ENCODE results near the gene ATP6V1B1. TPM values are rescaled to one million over a fixed set of nuclear protein-coding genes. Genes with fewer than 3 reads are reported as not detected.

Gene ATP6V1B1
- total RNA-seq, 1 experiment from 2014 or later, result not detected

- TF ChIP-seq ZSCAN18 (CRISPR knock-in tag; IDR thresholded peaks at IDR 0.05) (no peak), SP1 (CRISPR knock-in tag; conservative IDR thresholded peaks at IDR 0.05) (no peak), MXD4 (CRISPR knock-in tag; IDR thresholded peaks at IDR 0.05; ENCODE audit: borderline replicate concordance) (no peak), NR3C1 (CRISPR knock-in tag; conservative IDR thresholded peaks at IDR 0.05; ENCODE audit: low read depth) (no peak)
Observed at GRCh38 chr2:70943205-70943871, 7.6 kb downstream of the ATP6V1B1 start (continued).

- Mint-ChIP-seq H3K4me3 (no peak overlapping the region), H3K4me1 (peaks cover 26% of the 10 kb centered on the region), H3K27me3 (ENCODE audit: low read depth) (peaks cover 84% of the 10 kb centered on the region), H3K9me3 (no peaks in the 10 kb centered on the region), H3K36me3 (no peaks in the 10 kb centered on the region), H3K27ac (no peak overlapping the region)
- ChIA-PET CTCF (interaction anchor here (0.7 to 8.0 kb wide), 6 partner anchors 19 to 479 kb away, joined by 3 to 159 read pairs (median 6); partner anchors contain the start of gene ADD2), POLR2A (interaction anchor here (0.5 to 0.7 kb wide), 2 partner anchors 29 to 113 kb away, joined by 3 to 6 read pairs; no protein-coding TSS in a partner anchor)
- no peak for ATAC-seq
- TF ChIP-seq FOXP4 (CRISPR knock-in tag; IDR thresholded peaks at IDR 0.05) (no peak), CDX4 (CRISPR knock-in tag; IDR thresholded peaks at IDR 0.05; ENCODE audit: borderline replicate concordance) (no peak)
- DNase-seq (ENCODE audit: low spot score), result no peak
Observed at GRCh38 chr2:70944111-70944690, 8.5 kb downstream of the ATP6V1B1 start.

- H3K9me3 Mint-ChIP-seq, result no peaks in the 10 kb centered on the region
- ChIA-PET POLR2A (no interaction called here), CTCF (interaction anchor here (0.9 to 8.0 kb wide), 14 partner anchors 10 to 260 kb away, joined by 3 to 159 read pairs (median 14); partner anchors contain the start of genes ATP6V1B1 and FIGLA)
- DNase-seq (ENCODE audit: low spot score) (peak; percentile 81), ATAC-seq (peak; percentile 52)
- peaks cover 63% of the 10 kb centered on the region for H3K27me3 Mint-ChIP-seq (ENCODE audit: low read depth)
- H3K27ac Mint-ChIP-seq, result no peak overlapping the region
- TF ChIP-seq IRF2 (CRISPR knock-in tag; IDR thresholded peaks at IDR 0.05; ENCODE audit: borderline replicate concordance, low read depth) (no peak), FOXP1 (CRISPR knock-in tag; IDR thresholded peaks at IDR 0.05; ENCODE audit: borderline replicate concordance) (no peak), SP1 (CRISPR knock-in tag; conservative IDR thresholded peaks at IDR 0.05) (no peak), ZNF281 (CRISPR knock-in tag; IDR thresholded peaks at IDR 0.05) (no peak), ZNF138 (CRISPR knock-in tag; conservative IDR thresholded peaks at IDR 0.05) (no peak), ZNF121 (CRISPR knock-in tag; IDR thresholded peaks at IDR 0.05) (no peak), ATF6 (CRISPR knock-in tag; IDR thresholded peaks at IDR 0.05) (no peak), CTCF (IDR thresholded peaks at IDR 0.05) (peak; percentile 46), NR3C1 (CRISPR knock-in tag; conservative IDR thresholded peaks at IDR 0.05; ENCODE audit: low read depth) (no peak)
- peaks cover 23% of the 10 kb centered on the region for H3K4me1 Mint-ChIP-seq
- no peak overlapping the region for H3K4me3 Mint-ChIP-seq
- no peaks in the 10 kb centered on the region for H3K36me3 Mint-ChIP-seq
Observed at GRCh38 chr2:70946832-70947442, 11.2 kb downstream of the ATP6V1B1 start.
